Measurements from ENCODE around the gene GFI1B. TPM values are rescaled to one million over a fixed set of nuclear protein-coding genes. Genes with fewer than 3 reads are reported as not detected.

The GFI1B gene
- polyA plus RNA-seq, 1 experiment, result not detected

- ChIA-PET POLR2A (no interaction called here), CTCF (interaction anchor here (0.7 to 1.3 kb wide), 2 partner anchors 8 to 52 kb away, joined by 3 to 6 read pairs; partner anchors contain the start of gene GFI1B)
- no peak for DNase-seq (ENCODE audit: low read depth)
- Histone ChIP-seq H3K4me3 (ENCODE audit: low read depth, low read length) (no peak overlapping the region), H3K27me3 (ENCODE audit: control insufficient read depth, insufficient read depth, low read length) (peaks cover 9% of the 10 kb centered on the region), H3K36me3 (ENCODE audit: control insufficient read depth, insufficient read depth, low read length) (no peaks in the 10 kb centered on the region)
- TF ChIP-seq, protein P1, sequence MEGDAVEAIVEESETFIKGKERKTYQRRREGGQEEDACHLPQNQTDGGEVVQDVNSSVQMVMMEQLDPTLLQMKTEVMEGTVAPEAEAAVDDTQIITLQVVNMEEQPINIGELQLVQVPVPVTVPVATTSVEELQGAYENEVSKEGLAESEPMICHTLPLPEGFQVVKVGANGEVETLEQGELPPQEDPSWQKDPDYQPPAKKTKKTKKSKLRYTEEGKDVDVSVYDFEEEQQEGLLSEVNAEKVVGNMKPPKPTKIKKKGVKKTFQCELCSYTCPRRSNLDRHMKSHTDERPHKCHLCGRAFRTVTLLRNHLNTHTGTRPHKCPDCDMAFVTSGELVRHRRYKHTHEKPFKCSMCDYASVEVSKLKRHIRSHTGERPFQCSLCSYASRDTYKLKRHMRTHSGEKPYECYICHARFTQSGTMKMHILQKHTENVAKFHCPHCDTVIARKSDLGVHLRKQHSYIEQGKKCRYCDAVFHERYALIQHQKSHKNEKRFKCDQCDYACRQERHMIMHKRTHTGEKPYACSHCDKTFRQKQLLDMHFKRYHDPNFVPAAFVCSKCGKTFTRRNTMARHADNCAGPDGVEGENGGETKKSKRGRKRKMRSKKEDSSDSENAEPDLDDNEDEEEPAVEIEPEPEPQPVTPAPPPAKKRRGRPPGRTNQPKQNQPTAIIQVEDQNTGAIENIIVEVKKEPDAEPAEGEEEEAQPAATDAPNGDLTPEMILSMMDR (IDR thresholded peaks at IDR 0.05; ENCODE audit: insufficient read depth, low read depth, low read length), result no peak
Measured at GRCh38 chr9:132969783-132970182, 8.7 kb upstream of the GFI1B start.

- DNase-seq (ENCODE audit: low read depth), result no peak
- POLR2A ChIA-PET, result no interaction called here
- TF ChIP-seq, protein P1 (IDR thresholded peaks at IDR 0.05; ENCODE audit: insufficient read depth, low read depth, low read length), result no peak
- CTCF ChIA-PET, result interaction anchor here (0.7 to 3.1 kb wide), 4 partner anchors 8 to 68 kb away, joined by 3 to 21 read pairs (median 6); partner anchors contain the start of gene GFI1B
- no peak overlapping the region for H3K4me3 ChIP-seq (ENCODE audit: low read depth, low read length)
- peaks cover 12% of the 10 kb centered on the region for H3K27me3 ChIP-seq (ENCODE audit: control insufficient read depth, insufficient read depth, low read length)
- H3K36me3 ChIP-seq (ENCODE audit: control insufficient read depth, insufficient read depth, low read length), result no peaks in the 10 kb centered on the region
Measured at GRCh38 chr9:132970324-132971062, 8.0 kb upstream of the GFI1B start.

DNA sequence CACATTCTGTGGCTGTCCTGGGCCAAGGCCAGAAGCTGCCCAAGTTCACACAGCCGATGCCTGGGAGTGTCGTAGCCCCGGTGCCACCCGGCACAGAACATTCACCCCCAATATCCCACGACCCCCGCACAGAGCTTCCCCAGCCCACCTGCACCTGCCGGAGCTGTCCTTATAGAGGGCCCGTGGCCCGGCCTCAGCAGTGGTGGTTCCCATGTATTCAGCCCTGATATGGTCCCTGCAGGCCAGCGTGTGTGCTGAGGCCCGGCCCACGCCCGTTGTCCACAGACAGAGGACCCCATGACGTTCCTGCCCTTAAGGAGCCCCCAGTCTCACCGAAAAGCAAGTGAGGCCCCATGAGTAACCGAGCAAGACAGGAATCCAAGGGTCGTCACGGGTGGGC is 5.3 kb upstream of the GFI1B start:
- TF ChIP-seq, protein P1 (IDR thresholded peaks at IDR 0.05; ENCODE audit: insufficient read depth, low read depth, low read length), result no peak
- peaks cover 14% of the 10 kb centered on the region for H3K27me3 ChIP-seq (ENCODE audit: control insufficient read depth, insufficient read depth, low read length)
- POLR2A ChIA-PET, result no interaction called here
- no peak overlapping the region for H3K4me3 ChIP-seq (ENCODE audit: low read depth, low read length)
- no peaks in the 10 kb centered on the region for H3K36me3 ChIP-seq (ENCODE audit: control insufficient read depth, insufficient read depth, low read length)
- CTCF ChIA-PET, result interaction anchor here (0.6 to 3.1 kb wide), 6 partner anchors 9 to 71 kb away, joined by 3 to 21 read pairs (median 5); partner anchors contain the start of gene TSC1
- no peak for DNase-seq (ENCODE audit: low read depth)

- POLR2A ChIA-PET, result no interaction called here
- TF ChIP-seq, protein P1 (IDR thresholded peaks at IDR 0.05; ENCODE audit: insufficient read depth, low read depth, low read length), result no peak
- CTCF ChIA-PET, result interaction anchor here (1.1 to 3.1 kb wide), 4 partner anchors 15 to 72 kb away, joined by 5 to 21 read pairs (median 7); partner anchors contain the start of gene TSC1
- DNase-seq (ENCODE audit: low read depth), result no peak
- Histone ChIP-seq H3K4me3 (ENCODE audit: low read depth, low read length) (no peak overlapping the region), H3K36me3 (ENCODE audit: control insufficient read depth, insufficient read depth, low read length) (no peaks in the 10 kb centered on the region), H3K27me3 (ENCODE audit: control insufficient read depth, insufficient read depth, low read length) (peaks cover 17% of the 10 kb centered on the region)
Measured at GRCh38 chr9:132973713-132974112, 4.8 kb upstream of the GFI1B start.

DNA sequence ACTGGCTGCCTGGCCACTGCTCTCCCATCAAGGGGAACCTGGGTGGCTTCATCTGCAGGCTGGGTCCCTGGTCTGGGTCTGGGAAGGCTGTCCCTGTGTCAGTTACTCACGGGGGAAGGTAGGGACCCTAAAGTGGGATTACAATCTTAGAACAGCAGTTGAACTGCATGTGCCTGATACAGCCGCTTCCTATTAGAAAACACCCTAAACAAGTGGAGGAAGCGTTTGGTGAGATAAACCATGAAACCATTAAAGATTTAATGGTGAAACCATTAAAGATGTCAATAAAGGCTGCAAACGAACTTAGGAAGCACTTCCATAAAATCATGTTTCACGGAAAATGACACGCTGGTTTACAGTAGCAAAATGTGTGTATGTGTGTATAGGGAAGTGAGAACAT is 2.5 kb upstream of the GFI1B start:
- POLR2A ChIA-PET, result no interaction called here
- DNase-seq (ENCODE audit: low read depth), result no peak

More for the DNA sequence above, 2.5 kb upstream of the GFI1B start:
- no peaks in the 10 kb centered on the region for H3K36me3 ChIP-seq (ENCODE audit: control insufficient read depth, insufficient read depth, low read length)
- TF ChIP-seq, protein P1 (IDR thresholded peaks at IDR 0.05; ENCODE audit: insufficient read depth, low read depth, low read length), result no peak
- CTCF ChIA-PET, result interaction anchor here (0.9 to 3.6 kb wide), 4 partner anchors 12 to 127 kb away, joined by 3 to 18 read pairs (median 4); no protein-coding TSS in a partner anchor
- H3K4me3 ChIP-seq (ENCODE audit: low read depth, low read length), result no peak overlapping the region
- H3K27me3 ChIP-seq (ENCODE audit: control insufficient read depth, insufficient read depth, low read length), result peaks cover 23% of the 10 kb centered on the region
